ENCODE data around the gene GSS.

GSS gene

GRCh38 chr20:34978092-34978744, 22.6 kb upstream of the GSS start:
- no peak for DNase-seq (ENCODE audit: low spot score)

GRCh38 chr20:34977365-34978091, 21.9 kb upstream of the GSS start:
- DNase-seq (ENCODE audit: low spot score): no peak

GRCh38 chr20:34976286-34976685, 20.7 kb upstream of the GSS start:
- no peak for DNase-seq (ENCODE audit: low spot score)

GRCh38 chr20:34974246-34974645, 18.6 kb upstream of the GSS start:
- no peak for DNase-seq (ENCODE audit: low spot score)

- DNase-seq (ENCODE audit: low spot score): no peak
Measured at GRCh38 chr20:34971561-34972235, 16.1 kb upstream of the GSS start.

- peak; percentile 49 for DNase-seq (ENCODE audit: low spot score)
Measured at GRCh38 chr20:34970846-34971560, 15.4 kb upstream of the GSS start.

GRCh38 chr20:34970193-34970840, 14.7 kb upstream of the GSS start:
- DNase-seq (ENCODE audit: low spot score): peak; percentile 93

GRCh38 chr20:34968042-34968775, 12.6 kb upstream of the GSS start:
- DNase-seq (ENCODE audit: low spot score): no peak

- DNase-seq (ENCODE audit: low spot score): no peak
Measured at GRCh38 chr20:34967421-34967820, 11.8 kb upstream of the GSS start.

GRCh38 chr20:34965051-34965450, 9.4 kb upstream of the GSS start:
- no peak for DNase-seq (ENCODE audit: low spot score)

GRCh38 chr20:34964486-34964885, 8.9 kb upstream of the GSS start:
- DNase-seq (ENCODE audit: low spot score): no peak

- DNase-seq (ENCODE audit: low spot score): no peak
Measured at GRCh38 chr20:34956751-34957472, 1.3 kb upstream of the GSS start.

- no peak for DNase-seq (ENCODE audit: low spot score)
Measured at GRCh38 chr20:34956041-34956458, 444 bp upstream of the GSS start.

GRCh38 chr20:34954904-34955230, 739 bp downstream of the GSS start:
- no peak for DNase-seq (ENCODE audit: low spot score)

GRCh38 chr20:34953960-34954359, 1.6 kb downstream of the GSS start:
- DNase-seq (ENCODE audit: low spot score): no peak

GRCh38 chr20:34952671-34953070, 2.9 kb downstream of the GSS start:
- DNase-seq (ENCODE audit: low spot score): no peak

- no peak for DNase-seq (ENCODE audit: low spot score)
Measured at GRCh38 chr20:34951652-34952051, 4.0 kb downstream of the GSS start.

- DNase-seq (ENCODE audit: low spot score): no peak
Measured at GRCh38 chr20:34951252-34951651, 4.4 kb downstream of the GSS start.

- DNase-seq (ENCODE audit: low spot score): no peak
Measured at GRCh38 chr20:34949120-34949519, 6.5 kb downstream of the GSS start.

GRCh38 chr20:34948030-34948429, 7.6 kb downstream of the GSS start:
- no peak for DNase-seq (ENCODE audit: low spot score)

- DNase-seq (ENCODE audit: low spot score): no peak
Measured at GRCh38 chr20:34947336-34947735, 8.3 kb downstream of the GSS start.
